Naive thymus-derived CD4-positive, alpha-beta T cell (primary cell): ENCODE data around the gene C11orf52. TPM values are rescaled to one million over a fixed set of nuclear protein-coding genes. Genes with fewer than 3 reads are reported as not detected.
"Not testable (repeated sequence)": the region's sequence is repeated elsewhere in the genome, so short reads cannot be mapped to it uniquely, and the experiment has no call there.

Experiments
- ATAC-seq: fragments of 150-1000 bp; cut with Tn5 transposase; 2 replicates; pipeline ENCODE4 v1.10.0; 2021; ENCODE audit warnings: mild to moderate bottlenecking, moderate library complexity
- CTCF ChIA-PET: fragments of 350-600 bp; sonication (Branson Sonifier 250); formaldehyde crosslinking; loops from one replicate; lab custom pipeline; 2021; ENCODE audit warnings: antibody characterized with exemption; lab: Charles Lee
- POLR2A ChIA-PET: fragments of 350-600 bp; sonication (Branson Sonifier 250); formaldehyde crosslinking; loops from one replicate; lab custom pipeline; 2021; ENCODE audit warnings: antibody characterized with exemption, inconsistent platforms; lab: Charles Lee
- DNase-seq, 9 donors: peaks; one replicate each; pipeline versions ENCODE4 v3.0.0 to v3.0.0-alpha.2; 2020 to 2022; ENCODE audit warnings: mixed read lengths in 1 of 9
- H3K27ac ChIP-seq: one replicate; pipeline ENCODE4 v1.7.0; 2013; ENCODE audit warnings: mild to moderate bottlenecking, low read depth, low read length, moderate library complexity
- H3K27me3 ChIP-seq, 2 donors: one replicate each; pipeline ENCODE4 v1.7.0; 2013; ENCODE audit warnings: low read length in 2 of 2, mild to moderate bottlenecking in 2 of 2, moderate library complexity in 2 of 2; ENCODE audit not compliant: control insufficient read depth in 2 of 2, insufficient read depth in 2 of 2
- H3K36me3 ChIP-seq, 3 experiments: 1 replicate in 2 of 3; 2 replicates in 1 of 3; pipeline ENCODE4 v1.7.0; 2013; ENCODE audit warnings: low read length in 3 of 3, mild to moderate bottlenecking in 3 of 3, moderate library complexity in 1 of 3; ENCODE audit not compliant: insufficient read depth in 3 of 3, control insufficient read depth in 2 of 3
- H3K4me1 ChIP-seq, 2 donors: one replicate each; pipeline ENCODE4 v1.7.0; 2013; ENCODE audit warnings: low read length in 2 of 2, mild to moderate bottlenecking in 2 of 2, moderate library complexity in 1 of 2; ENCODE audit not compliant: control insufficient read depth in 2 of 2, insufficient read depth in 2 of 2
- H3K4me3 ChIP-seq: 2 replicates; pipeline ENCODE4 v1.7.0; 2013; ENCODE audit warnings: mild to moderate bottlenecking, low read length
- H3K9me3 ChIP-seq, 3 experiments: 1 replicate in 2 of 3; 2 replicates in 1 of 3; pipeline ENCODE4 v1.7.0; 2013; ENCODE audit warnings: low read length in 3 of 3; ENCODE audit not compliant: control insufficient read depth in 2 of 3
- H3K27ac Mint-ChIP-seq, 9 donors: one replicate each; pipeline ENCODE4 v1.8.0; 2020 to 2022; ENCODE audit warnings: mixed read lengths in 9 of 9, mild to moderate bottlenecking in 8 of 9, moderate library complexity in 5 of 9, inconsistent platforms in 2 of 9
- H3K27me3 Mint-ChIP-seq, 5 donors: one replicate each; pipeline ENCODE4 v1.8.0; 2021 to 2022; ENCODE audit warnings: mixed read lengths in 5 of 5, mild to moderate bottlenecking in 1 of 5
- H3K36me3 Mint-ChIP-seq, 5 donors: one replicate each; pipeline ENCODE4 v1.8.0; 2020 to 2022; ENCODE audit warnings: mixed read lengths in 5 of 5, mild to moderate bottlenecking in 3 of 5, inconsistent platforms in 1 of 5
- H3K4me1 Mint-ChIP-seq, 7 donors: one replicate each; pipeline ENCODE4 v1.8.0; 2020 to 2022; ENCODE audit warnings: mixed read lengths in 7 of 7, mild to moderate bottlenecking in 3 of 7, inconsistent platforms in 1 of 7
- H3K4me3 Mint-ChIP-seq, 10 donors: one replicate each; pipeline ENCODE4 v1.8.0; 2020 to 2022; ENCODE audit warnings: mild to moderate bottlenecking in 10 of 10, mixed read lengths in 10 of 10, moderate library complexity in 6 of 10, inconsistent platforms in 2 of 10
- H3K9me3 Mint-ChIP-seq, 11 donors: one replicate each; pipeline ENCODE4 v1.8.0; 2020 to 2022; ENCODE audit warnings: mixed read lengths in 11 of 11, mild to moderate bottlenecking in 4 of 11, inconsistent platforms in 1 of 11, moderate library complexity in 1 of 11
- intact Hi-C, 2 donors: fragments of 100-400 bp; cut with micrococcal nuclease; formaldehyde crosslinking; loops; one replicate each; pipeline ENCODE4 v1.15.1; 2023
- polyA plus RNA-seq, 2 donors: library from polyadenylated mRNA; unstranded; fragments of 300-500 nt; fragmentation: Illumina TruSeq; gene quantifications; one replicate each; pipeline ENCODE4 v1.2.3, GENCODE V29; 2021
- total RNA-seq, 6 experiments: library from RNA in 5 of 6; stranded (reverse) in 5 of 6; gene quantifications; 1 replicate in 5 of 6; 2 replicates in 1 of 6; pipeline ENCODE4 v1.2.3 and lab custom pipeline; 2021 to 2026

C11orf52 gene
- total and polyA plus RNA-seq, 7 experiments from 2014 or later: 0.26 TPM; not detected in 6

GRCh38 chr11:111878385-111878848, 40.3 kb upstream of the C11orf52 start:
- peak overlapping the region; percentile 93 for H3K4me3 ChIP-seq
- Mint-ChIP-seq H3K4me1 (peaks cover 9 to 32% (median 26%) of the 10 kb centered on the region in 7 donors), H3K36me3 (peaks cover 0 to 19% (median 6%) of the 10 kb centered on the region in 5 donors), H3K27ac (peak overlapping the region; percentile 98 to 100 (median 100)), H3K27me3 (no peaks in the 10 kb centered on the region), H3K4me3 (peak overlapping the region; percentile 83 to 99 (median 95)), H3K9me3 (peaks cover 0 to 6% (median 0%) of the 10 kb centered on the region in 11 donors)
- no peaks in the 10 kb centered on the region for H3K27me3 ChIP-seq
- H3K9me3 ChIP-seq: no peaks in the 10 kb centered on the region
- ChIA-PET POLR2A (interaction anchor here (0.8 to 3.3 kb wide), 3 partner anchors 48 to 208 kb away, joined by 3 to 17 read pairs (median 4); partner anchors contain the start of genes SDHD and TIMM8B), CTCF (interaction anchor here (1.5 kb wide), 1 partner anchor 104 kb away, joined by 6 read pairs; no protein-coding TSS in a partner anchor)
- H3K36me3 ChIP-seq: peaks cover 0 to 21% (median 6%) of the 10 kb centered on the region in 3 experiments
- ATAC-seq (no peak), DNase-seq (no peak)
- peaks cover 7% of the 10 kb centered on the region in 2 donors for H3K4me1 ChIP-seq
- peak overlapping the region; percentile 96 for H3K27ac ChIP-seq
- intact Hi-C loops: loop anchor here (2.0 to 10.0 kb wide), 5 partner anchors 112 to 1996 kb away; partner anchors contain the start of genes TTC12 (in 2 of the 2), FDX1 (in 1 of the 2), PPP2R1B (in 1 of the 2) and USP28 (in 1 of the 2)

DNA sequence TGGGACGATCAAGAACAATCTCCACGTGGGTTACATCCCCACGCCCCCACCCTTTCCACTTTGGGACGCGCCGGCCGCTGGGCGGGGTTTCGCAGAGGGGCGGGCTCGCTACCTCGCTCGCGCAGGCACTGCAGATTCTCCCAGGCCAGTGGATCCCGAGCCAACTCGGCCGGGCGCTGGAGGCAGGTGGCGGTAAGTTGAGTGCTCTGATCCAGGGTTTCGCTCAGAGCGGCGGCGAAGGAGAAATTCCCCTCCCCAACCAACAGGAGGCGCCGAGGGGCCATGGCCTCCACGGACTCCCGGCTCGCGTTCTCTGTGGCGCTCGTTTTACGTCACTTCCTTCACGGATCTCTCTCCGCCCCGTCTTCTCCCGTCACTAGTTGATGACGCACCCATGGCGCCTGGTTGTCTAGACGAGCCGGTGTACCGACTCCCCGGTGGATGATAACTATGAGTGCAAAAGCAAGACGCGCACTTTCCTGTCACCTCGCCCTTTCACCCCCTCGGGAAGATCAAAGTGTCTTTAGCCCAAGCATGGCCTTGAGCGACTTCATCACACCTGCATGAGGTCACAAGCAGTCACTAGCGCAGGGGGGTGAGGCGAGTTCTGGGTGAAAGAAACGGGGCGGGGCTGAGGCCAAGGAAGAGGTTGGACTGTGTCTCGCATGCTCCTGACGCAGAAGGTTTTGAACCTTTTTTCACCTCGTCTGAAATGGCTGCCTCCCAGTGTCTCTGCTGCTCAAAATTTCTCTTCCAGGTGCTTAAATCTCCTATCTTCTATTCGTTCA, 39.7 kb upstream of the C11orf52 start, which contains the start of the genes CFAP68 and FDXACB1:
TSS of gene CFAP68 (plus strand) at position 693 of the 788 bp plus-strand sequence. CDS start at position 713, 20 bp downstream.
TSS of gene FDXACB1 (minus strand) at position 317 of the 788 bp plus-strand sequence. CDS start at position 284, 33 bp downstream.
- Mint-ChIP-seq H3K4me3 (peak within 1 kb of the TSS; percentile 83 to 99 (median 95)), H3K9me3 (peaks cover 0 to 6% (median 0%) of the 10 kb centered on the region in 11 donors), H3K27ac (peak within 1 kb of the TSS; percentile 98 to 100 (median 100)), H3K4me1 (peaks cover 9 to 32% (median 26%) of the 10 kb centered on the region in 7 donors), H3K36me3 (peaks cover 4 to 24% (median 6%) of the 10 kb centered on the region in 5 donors), H3K27me3 (no peaks in the 10 kb centered on the region)
- peak within 1 kb of the TSS; percentile 96 for H3K27ac ChIP-seq
- POLR2A ChIA-PET: interaction anchor here (0.9 to 3.3 kb wide), 4 partner anchors 8 to 208 kb away, joined by 6 to 17 read pairs (median 12); partner anchors contain the start of genes ALG9, SDHD and TIMM8B
- intact Hi-C loops: loop anchor here (1.0 to 10.0 kb wide), 18 partner anchors 8 to 1996 kb away; partner anchors contain the start of genes ALG9 (in 2 of the 2), DLAT (in 2 of the 2), NKAPD1 (in 2 of the 2) and PIH1D2 (in 2 of the 2)
- CTCF ChIA-PET: interaction anchor here (0.5 to 1.5 kb wide), 3 partner anchors 47 to 103 kb away, joined by 4 to 6 read pairs (median 4); no protein-coding TSS in a partner anchor
- peaks cover 7% of the 10 kb centered on the region in 2 donors for H3K4me1 ChIP-seq
- no peaks in the 10 kb centered on the region for H3K9me3 ChIP-seq
- ATAC-seq (peak; percentile 93), DNase-seq (peak; percentile 89 to 99 (median 98))
- no peaks in the 10 kb centered on the region for H3K27me3 ChIP-seq
- peaks cover 0 to 25% (median 6%) of the 10 kb centered on the region in 3 experiments for H3K36me3 ChIP-seq
- peak within 1 kb of the TSS; percentile 93 for H3K4me3 ChIP-seq

DNA sequence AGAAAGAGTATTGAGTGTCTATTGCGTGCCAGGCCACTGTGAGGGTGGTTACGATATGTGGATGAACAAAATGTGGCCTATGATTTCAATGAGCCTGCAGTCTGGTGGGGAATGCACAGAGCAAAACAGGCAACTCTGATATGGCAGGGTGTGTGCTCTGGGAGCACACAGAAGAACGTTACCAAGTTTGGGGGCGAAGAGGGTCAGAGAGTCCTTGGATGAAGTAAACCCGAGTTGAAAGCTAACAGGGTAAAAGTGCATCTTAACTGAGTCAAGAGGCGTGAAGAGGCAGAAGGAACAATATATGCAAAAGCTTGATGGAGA, 39.1 kb upstream of the C11orf52 start:
- ATAC-seq (peak; percentile 3), DNase-seq (no peak)
- Mint-ChIP-seq H3K9me3 (peaks cover 0 to 6% (median 0%) of the 10 kb centered on the region in 11 donors), H3K4me3 (peak overlapping the region; percentile 83 to 99 (median 95)), H3K27me3 (no peaks in the 10 kb centered on the region), H3K36me3 (peaks cover 4 to 27% (median 7%) of the 10 kb centered on the region in 5 donors), H3K27ac (peak overlapping the region; percentile 98 to 100 (median 100)), H3K4me1 (peaks cover 9 to 32% (median 26%) of the 10 kb centered on the region in 7 donors)
- intact Hi-C loops: loop anchor here (1.0 to 10.0 kb wide), 18 partner anchors 8 to 1995 kb away; partner anchors contain the start of genes ALG9 (in 2 of the 2), DLAT (in 2 of the 2), NKAPD1 (in 2 of the 2) and PIH1D2 (in 2 of the 2)
- Histone ChIP-seq H3K9me3 (no peaks in the 10 kb centered on the region), H3K36me3 (peaks cover 0 to 25% (median 6%) of the 10 kb centered on the region in 3 experiments), H3K4me3 (peak overlapping the region; percentile 93), H3K4me1 (peaks cover 7% of the 10 kb centered on the region in 2 donors), H3K27ac (peak overlapping the region; percentile 96), H3K27me3 (no peaks in the 10 kb centered on the region)
- ChIA-PET POLR2A (interaction anchor here (0.6 to 1.7 kb wide), 5 partner anchors 8 to 207 kb away, joined by 4 to 14 read pairs (median 6); partner anchors contain the start of genes ALG9, SDHD and TIMM8B), CTCF (interaction anchor here (0.5 to 1.2 kb wide), 3 partner anchors 38 to 49 kb away, joined by 3 to 4 read pairs (median 4); no protein-coding TSS in a partner anchor)

DNA sequence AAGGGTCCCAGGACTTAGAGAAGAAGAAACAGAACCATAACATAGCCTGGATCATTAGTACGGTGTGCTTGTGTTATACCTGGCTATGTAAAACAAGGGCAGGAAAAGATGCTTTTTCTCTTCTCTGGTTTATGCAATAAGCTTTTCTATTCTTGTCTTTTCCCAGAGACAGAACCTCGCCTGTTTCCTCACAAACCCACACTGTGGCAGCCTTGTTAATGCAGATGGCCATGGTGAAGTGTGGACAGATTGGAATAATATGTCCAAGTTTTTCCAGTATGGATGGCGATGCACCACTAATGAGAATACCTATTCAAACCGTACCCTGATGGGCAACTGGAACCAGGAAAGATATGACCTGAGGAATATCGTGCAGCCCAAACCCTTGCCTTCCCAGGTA, 36.5 kb upstream of the C11orf52 start:
- no peaks in the 10 kb centered on the region for H3K27me3 ChIP-seq
- no peaks in the 10 kb centered on the region for H3K9me3 ChIP-seq
- Mint-ChIP-seq H3K4me1 (peaks cover 9 to 28% (median 21%) of the 10 kb centered on the region in 7 donors), H3K27ac (no peak overlapping the region), H3K36me3 (peaks cover 2 to 19% (median 8%) of the 10 kb centered on the region in 5 donors), H3K27me3 (no peaks in the 10 kb centered on the region), H3K9me3 (peaks cover 0 to 6% (median 0%) of the 10 kb centered on the region in 11 donors), H3K4me3 (no peak overlapping the region)
- H3K4me3 ChIP-seq: no peak overlapping the region
- intact Hi-C loops: no loop called here
- CTCF ChIA-PET: no interaction called here
- peaks cover 7% of the 10 kb centered on the region in 2 donors for H3K4me1 ChIP-seq
- no peak for ATAC-seq
- peaks cover 0 to 11% (median 0%) of the 10 kb centered on the region in 3 experiments for H3K36me3 ChIP-seq
- POLR2A ChIA-PET: interaction anchor here (0.5 to 1.7 kb wide), 3 partner anchors 11 to 45 kb away, joined by 3 to 6 read pairs (median 6); partner anchors contain the start of gene ALG9
- H3K27ac ChIP-seq: no peak overlapping the region
- no peak for DNase-seq

- H3K4me1 ChIP-seq, intact Hi-C loops, DNase-seq, H3K27me3 ChIP-seq, H3K27me3 Mint-ChIP-seq, H3K9me3 Mint-ChIP-seq, H3K4me3 Mint-ChIP-seq, H3K27ac ChIP-seq, ATAC-seq, H3K27ac Mint-ChIP-seq, H3K9me3 ChIP-seq, H3K4me3 ChIP-seq, H3K4me1 Mint-ChIP-seq: not testable (repeated sequence)
- ChIA-PET POLR2A (interaction anchor here (1.5 kb wide), 1 partner anchor 14 kb away, joined by 4 read pairs; the partner anchor contains the start of gene ALG9), CTCF (interaction anchor here (0.6 kb wide), 1 partner anchor 20 kb away, joined by 3 read pairs; no protein-coding TSS in a partner anchor)
- H3K36me3 ChIP-seq: peaks cover 0 to 11% (median 0%) of the 10 kb centered on the region in 3 experiments
- H3K36me3 Mint-ChIP-seq: peaks cover 0 to 19% (median 8%) of the 10 kb centered on the region in 5 donors
These were observed 33.7 kb upstream of the C11orf52 start for GRCh38 chr11:111885053-111885452.
